Mesenchymal stem cell (in vitro differentiated cells and primary cell): Measurements from ENCODE around the gene COBL.
A peak's percentile ranks its signal among the peaks of the same experiment; 100 is the strongest.

Experiments
- DNase-seq: peaks from one replicate; pipeline ENCODE4 v3.0.0-alpha.2; 2013
- H2AFZ ChIP-seq: one replicate; pipeline ENCODE4 v1.6.1; 2013; ENCODE audit warnings: low read depth, mild to moderate bottlenecking, control low read depth, inconsistent platforms, low read length, moderate library complexity
- H2AK5ac ChIP-seq: 2 replicates; pipeline ENCODE4 v1.6.1; 2013; ENCODE audit warnings: low read length, moderate library complexity, mild to moderate bottlenecking, inconsistent platforms; ENCODE audit not compliant: severe bottlenecking
- H2BK120ac ChIP-seq: one replicate; pipeline ENCODE4 v1.6.1; 2013; ENCODE audit warnings: low read depth, mild to moderate bottlenecking, inconsistent platforms, low read length, moderate library complexity
- H2BK12ac ChIP-seq, 2 experiments: one replicate each; pipeline ENCODE4 v1.6.1; 2013; ENCODE audit warnings: inconsistent platforms in 2 of 2, low read length in 2 of 2, mild to moderate bottlenecking in 2 of 2, moderate library complexity in 2 of 2, control low read depth in 1 of 2
- H2BK15ac ChIP-seq: one replicate; pipeline ENCODE4 v1.6.1; 2013; ENCODE audit warnings: mild to moderate bottlenecking, low read depth, inconsistent platforms; ENCODE audit not compliant: poor library complexity, severe bottlenecking
- H2BK5ac ChIP-seq: 2 replicates; pipeline ENCODE4 v1.6.1; 2013; ENCODE audit warnings: low read depth, mild to moderate bottlenecking, low read length, control low read depth, inconsistent platforms; ENCODE audit not compliant: poor library complexity, severe bottlenecking
- H3K14ac ChIP-seq, 2 experiments: one replicate each; pipeline ENCODE4 v1.6.1; 2013; ENCODE audit warnings: inconsistent platforms in 2 of 2, low read length in 2 of 2, control low read depth in 1 of 2, mild to moderate bottlenecking in 1 of 2, moderate library complexity in 1 of 2
- H3K18ac ChIP-seq, 2 experiments: one replicate each; pipeline ENCODE4 v1.6.1; 2013; ENCODE audit warnings: inconsistent platforms in 2 of 2, low read length in 2 of 2, control low read depth in 1 of 2, low read depth in 1 of 2, mild to moderate bottlenecking in 1 of 2
- H3K23ac ChIP-seq, 2 experiments: one replicate each; pipeline ENCODE4 v1.6.1; 2013; ENCODE audit warnings: inconsistent platforms in 2 of 2, low read length in 2 of 2, mild to moderate bottlenecking in 2 of 2, moderate library complexity in 2 of 2, control low read depth in 1 of 2
- H3K27ac ChIP-seq: 2 replicates; pipeline ENCODE4 v1.5.1; 2013; ENCODE audit warnings: mild to moderate bottlenecking, moderate library complexity, low read length, control low read depth, inconsistent platforms; ENCODE audit not compliant: poor library complexity, severe bottlenecking
- H3K27me3 ChIP-seq, 2 experiments: 2 replicates each; pipeline versions ENCODE4 v1.6.1 to v1.7.0; 2013; ENCODE audit warnings: low read length in 2 of 2, mild to moderate bottlenecking in 2 of 2, moderate library complexity in 2 of 2, control low read depth in 1 of 2, inconsistent platforms in 1 of 2; ENCODE audit not compliant: control insufficient read depth in 1 of 2, insufficient read depth in 1 of 2
- H3K36me3 ChIP-seq, 2 experiments: 2 replicates each; pipeline versions ENCODE4 v1.6.1 to v1.7.0; 2013; ENCODE audit warnings: low read length in 2 of 2, control low read depth in 1 of 2, inconsistent platforms in 1 of 2, low read depth in 1 of 2, mild to moderate bottlenecking in 1 of 2; ENCODE audit not compliant: insufficient read depth in 2 of 2, control insufficient read depth in 1 of 2
- H3K4ac ChIP-seq, 2 experiments: one replicate each; pipeline ENCODE4 v1.6.1; 2013; ENCODE audit warnings: inconsistent platforms in 2 of 2, low read length in 2 of 2, mild to moderate bottlenecking in 2 of 2, moderate library complexity in 2 of 2, control low read depth in 1 of 2, low read depth in 1 of 2
- H3K4me1 ChIP-seq: 2 replicates; pipeline ENCODE4 v1.6.1; 2013; ENCODE audit warnings: low read depth, low read length, control low read depth; ENCODE audit not compliant: control insufficient read depth, insufficient read depth
- H3K4me2 ChIP-seq: 2 replicates; pipeline ENCODE4 v1.6.1; 2013; ENCODE audit warnings: low read length, mild to moderate bottlenecking, inconsistent platforms; ENCODE audit not compliant: poor library complexity, severe bottlenecking
- H3K4me3 ChIP-seq, 2 experiments: 2 replicates each; pipeline versions ENCODE4 v1.5.1 to v1.7.0; 2013; ENCODE audit warnings: low read length in 2 of 2, mild to moderate bottlenecking in 2 of 2, control low read depth in 1 of 2, low read depth in 1 of 2; ENCODE audit not compliant: insufficient read depth in 1 of 2
- H3K79me1 ChIP-seq: replicated peaks from 2 replicates; pipeline ENCODE4 v1.6.1; 2013; ENCODE audit warnings: mild to moderate bottlenecking, control low read depth, low read length, inconsistent platforms; ENCODE audit not compliant: poor library complexity, severe bottlenecking
- H3K9ac ChIP-seq: 2 replicates; pipeline ENCODE4 v1.7.0; 2013; ENCODE audit warnings: mild to moderate bottlenecking, low read length, moderate library complexity
- H3K9me3 ChIP-seq: 2 replicates; pipeline ENCODE4 v1.7.0; 2013; ENCODE audit warnings: mild to moderate bottlenecking, low read length; ENCODE audit not compliant: control insufficient read depth
- H4K8ac ChIP-seq: one replicate; pipeline ENCODE4 v1.6.1; 2013; ENCODE audit warnings: inconsistent platforms, mild to moderate bottlenecking, low read length, moderate library complexity
- H4K91ac ChIP-seq: one replicate; pipeline ENCODE4 v1.6.1; 2013; ENCODE audit warnings: mild to moderate bottlenecking, low read length, inconsistent platforms
- WGBS: methylation state at CpG from one replicate; pipeline ENCODE4 v1.1.7; 2013; ENCODE audit warnings: mixed read lengths; 5-methylcytosine and 5-hydroxymethylcytosine counted together

The COBL gene

GRCh38 chr7:51142741-51143385 lies 173.7 kb downstream of the COBL start:
- H3K4me2 ChIP-seq: no peak overlapping the region
- H3K27ac ChIP-seq: no peak overlapping the region
- no peak overlapping the region for H3K4ac ChIP-seq
- H3K9me3 ChIP-seq: peaks cover 18% of the 10 kb centered on the region
- no peak overlapping the region for H4K8ac ChIP-seq
- no peak overlapping the region for H3K14ac ChIP-seq
- H2BK5ac ChIP-seq: no peak overlapping the region
- H3K4me3 ChIP-seq: no peak overlapping the region
- H2BK120ac ChIP-seq: no peak overlapping the region
- H3K27me3 ChIP-seq: peaks cover 4 to 19% of the 10 kb centered on the region in 2 experiments
- no peaks in the 10 kb centered on the region for H3K36me3 ChIP-seq
- WGBS: 84% methylated on average over 4 of the region's 6 CpGs
- no peak overlapping the region for H3K9ac ChIP-seq
- no peak overlapping the region for H2BK12ac ChIP-seq
- H3K79me1 ChIP-seq: no peaks in the 10 kb centered on the region
- no peak overlapping the region for H3K18ac ChIP-seq
- H3K23ac ChIP-seq: no peak overlapping the region
- H2AFZ ChIP-seq: no peak overlapping the region
- H3K4me1 ChIP-seq: peaks cover 1% of the 10 kb centered on the region
- no peak for DNase-seq
- no peak overlapping the region for H2BK15ac ChIP-seq
- H2AK5ac ChIP-seq: no peak overlapping the region
- H4K91ac ChIP-seq: no peak overlapping the region

GRCh38 chr7:51141451-51142003 lies 175.1 kb downstream of the COBL start:
- no peak overlapping the region for H3K4ac ChIP-seq
- no peak overlapping the region for H4K91ac ChIP-seq
- no peak overlapping the region for H3K23ac ChIP-seq
- H2BK5ac ChIP-seq: no peak overlapping the region
- H4K8ac ChIP-seq: no peak overlapping the region
- no peak overlapping the region for H3K4me2 ChIP-seq
- H2BK12ac ChIP-seq: no peak overlapping the region
- no peaks in the 10 kb centered on the region for H3K36me3 ChIP-seq
- H3K9ac ChIP-seq: no peak overlapping the region
- no peak overlapping the region for H3K14ac ChIP-seq
- H3K27me3 ChIP-seq: peaks cover 4 to 19% of the 10 kb centered on the region in 2 experiments
- no peak overlapping the region for H3K18ac ChIP-seq
- H2AFZ ChIP-seq: no peak overlapping the region
- 21% methylated on average over 3 of the region's 4 CpGs for WGBS
- H2AK5ac ChIP-seq: peak overlapping the region; percentile 58
- no peaks in the 10 kb centered on the region for H3K79me1 ChIP-seq
- H2BK15ac ChIP-seq: no peak overlapping the region
- no peak overlapping the region for H2BK120ac ChIP-seq
- peak; percentile 43 for DNase-seq
- H3K4me1 ChIP-seq: peaks cover 1% of the 10 kb centered on the region
- H3K27ac ChIP-seq: no peak overlapping the region
- H3K4me3 ChIP-seq: no peak overlapping the region
- H3K9me3 ChIP-seq: peaks cover 7% of the 10 kb centered on the region

DNA sequence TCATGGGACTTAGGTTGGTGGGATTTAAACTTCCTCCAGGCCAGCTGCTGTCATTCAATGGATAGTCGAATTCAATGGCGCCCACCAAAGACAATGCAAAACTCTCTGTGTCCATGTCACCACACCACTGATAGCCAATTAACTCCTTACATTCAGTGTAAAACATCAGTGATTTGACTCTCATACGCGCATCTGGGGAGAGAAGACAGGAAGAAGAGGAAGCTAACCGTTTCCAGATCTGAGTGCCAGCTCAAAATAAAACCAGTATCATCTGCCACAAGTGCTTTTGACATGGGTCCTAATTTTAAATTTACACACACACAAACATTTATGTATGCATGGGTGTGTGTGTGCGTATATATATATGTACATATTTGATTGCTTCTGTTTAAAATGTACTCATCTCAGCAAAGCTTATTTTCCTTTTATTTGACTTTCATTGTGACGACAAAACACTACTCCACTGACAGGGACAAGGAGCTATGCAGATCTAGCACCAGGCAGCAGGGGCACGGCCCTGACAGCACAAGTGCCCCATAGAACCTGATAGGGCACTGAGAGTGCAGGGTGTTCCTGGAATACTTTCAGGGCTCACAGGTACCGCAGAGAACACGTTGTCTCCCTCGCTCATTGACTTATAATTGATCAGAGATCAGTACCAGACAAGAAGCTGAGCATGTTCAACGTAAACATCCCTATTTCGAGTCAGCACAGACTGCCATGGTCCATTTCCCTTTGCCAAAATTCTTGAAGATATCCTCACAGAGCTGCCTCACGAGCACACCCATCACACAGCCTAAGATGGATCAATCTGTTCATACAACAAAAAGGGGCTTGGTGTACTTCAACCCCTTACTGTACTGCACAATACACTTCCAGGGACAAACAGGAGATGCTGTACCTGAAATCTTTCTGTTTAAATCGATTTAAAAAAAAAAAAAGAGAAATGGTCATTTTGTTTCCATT lies 176.1 kb downstream of the COBL start:
- no peak overlapping the region for H3K23ac ChIP-seq
- no peak overlapping the region for H3K4me2 ChIP-seq
- H2BK5ac ChIP-seq: no peak overlapping the region
- no peak overlapping the region for H3K4me3 ChIP-seq
- 85% methylated on average over 10 of the region's 15 CpGs for WGBS
- peaks cover 4 to 19% of the 10 kb centered on the region in 2 experiments for H3K27me3 ChIP-seq
- no peak overlapping the region for H3K4ac ChIP-seq
- H2BK15ac ChIP-seq: no peak overlapping the region
- no peak overlapping the region for H2BK120ac ChIP-seq
- H2BK12ac ChIP-seq: no peak overlapping the region
- H3K36me3 ChIP-seq: no peaks in the 10 kb centered on the region
- H3K14ac ChIP-seq: no peak overlapping the region
- H3K79me1 ChIP-seq: no peaks in the 10 kb centered on the region
- no peak overlapping the region for H3K27ac ChIP-seq
- no peak overlapping the region for H4K8ac ChIP-seq
- H3K9me3 ChIP-seq: no peaks in the 10 kb centered on the region
- no peak overlapping the region for H2AK5ac ChIP-seq
- H3K18ac ChIP-seq: no peak overlapping the region
- DNase-seq: no peak
- H4K91ac ChIP-seq: no peak overlapping the region
- no peak overlapping the region for H2AFZ ChIP-seq
- H3K4me1 ChIP-seq: peaks cover 1% of the 10 kb centered on the region
- no peak overlapping the region for H3K9ac ChIP-seq

DNA sequence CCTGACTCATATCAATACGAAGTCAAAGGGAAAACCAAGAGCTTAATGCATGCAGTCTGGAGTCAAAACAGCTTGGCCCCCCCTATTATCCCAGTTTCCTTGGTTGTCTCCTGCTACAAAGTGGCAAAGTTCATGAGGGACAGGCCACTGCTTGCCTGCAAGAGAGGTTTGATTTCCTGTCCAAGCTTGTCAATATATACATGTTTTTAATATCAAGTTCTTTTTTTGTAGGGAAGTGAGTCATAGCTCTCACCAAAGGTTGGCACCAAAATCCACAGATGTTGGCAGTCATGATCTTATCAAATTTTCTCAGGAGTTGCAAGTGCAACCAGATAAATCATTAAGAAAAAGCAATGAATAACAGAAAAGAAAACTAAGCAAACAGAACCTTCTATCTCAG lies 176.8 kb downstream of the COBL start:
- no peak overlapping the region for H2BK12ac ChIP-seq
- H3K9me3 ChIP-seq: no peaks in the 10 kb centered on the region
- no peak for DNase-seq
- no peak overlapping the region for H3K18ac ChIP-seq
- no peak overlapping the region for H3K27ac ChIP-seq
- no peak overlapping the region for H2BK120ac ChIP-seq
- 77% methylated on average over 1 of the region's 1 CpG for WGBS
- no peak overlapping the region for H2BK15ac ChIP-seq
- H2BK5ac ChIP-seq: no peak overlapping the region
- H3K14ac ChIP-seq: no peak overlapping the region
- H3K27me3 ChIP-seq: peaks cover 4 to 19% of the 10 kb centered on the region in 2 experiments
- H3K4me3 ChIP-seq: no peak overlapping the region
- no peak overlapping the region for H4K8ac ChIP-seq
- no peak overlapping the region for H2AK5ac ChIP-seq
- no peak overlapping the region for H3K23ac ChIP-seq
- no peak overlapping the region for H2AFZ ChIP-seq
- H3K4me1 ChIP-seq: peaks cover 1% of the 10 kb centered on the region
- no peaks in the 10 kb centered on the region for H3K79me1 ChIP-seq
- no peaks in the 10 kb centered on the region for H3K36me3 ChIP-seq
- H3K4me2 ChIP-seq: no peak overlapping the region
- no peak overlapping the region for H3K9ac ChIP-seq
- no peak overlapping the region for H3K4ac ChIP-seq
- no peak overlapping the region for H4K91ac ChIP-seq
